Upper lobe of left lung (tissue), 6 donors: ENCODE data around the gene ATP11C. TPM values are rescaled to one million over a fixed set of nuclear protein-coding genes. Genes with fewer than 3 reads are reported as not detected.

Experiments
- ATAC-seq, 2 donors: fragments of 200-7000 bp; cut with Tn5 transposase; one replicate each; pipeline ENCODE4 v1.9.1; 2022; ENCODE audit warnings: mild to moderate bottlenecking in 2 of 2, moderate library complexity in 2 of 2; ENCODE audit not compliant: low FRiP score in 2 of 2
- DNase-seq, 2 donors: peaks; one replicate each; pipeline ENCODE4 v3.0.0-alpha.2; 2019 to 2020
- H3K27ac ChIP-seq, 4 donors: fragments of 200-600 bp; sonication (generic); one replicate each; pipeline ENCODE4 v1.5.1; 2016 to 2019
- H3K27me3 ChIP-seq, 4 donors: fragments of 200-600 bp; sonication (generic); one replicate each; pipeline ENCODE4 v1.5.1; 2017 to 2019
- H3K36me3 ChIP-seq, 4 donors: fragments of 200-600 bp; sonication (generic); one replicate each; pipeline ENCODE4 v1.5.1; 2016 to 2019
- H3K4me1 ChIP-seq, 4 donors: fragments of 200-600 bp; sonication (generic); one replicate each; pipeline ENCODE4 v1.5.1; 2018 to 2019
- H3K4me3 ChIP-seq, 4 donors: fragments of 200-600 bp; sonication (generic); one replicate each; pipeline ENCODE4 v1.5.1; 2017 to 2019; ENCODE audit warnings: mild to moderate bottlenecking in 2 of 4, moderate library complexity in 1 of 4
- H3K9me3 ChIP-seq, 4 donors: fragments of 200-600 bp; sonication (generic); one replicate each; pipeline ENCODE4 v1.5.1; 2018 to 2019
- EP300 ChIP-seq, 4 donors: sonication (generic); formaldehyde crosslinking; IDR thresholded peaks; one replicate each; pipeline ENCODE4 v1.5.1; 2017; ENCODE audit warnings: antibody characterized with exemption in 4 of 4, control low read depth in 2 of 4
- POLR2A ChIP-seq, 4 donors: fragments of 450-650 bp; IDR thresholded peaks; one replicate each; pipeline ENCODE4 v1.5.1; 2016 to 2017; ENCODE audit warnings: antibody characterized with exemption in 4 of 4, mild to moderate bottlenecking in 2 of 4
- POLR2AphosphoS5 ChIP-seq, 2 donors: sonication (generic); formaldehyde crosslinking; IDR thresholded peaks; one replicate each; pipeline ENCODE4 v1.5.1; 2017; ENCODE audit warnings: antibody characterized with exemption in 2 of 2
- WGBS, 2 donors: methylation state at CpG; one replicate each; pipeline ENCODE4 v1.1.5; 2017 to 2018; 5-methylcytosine and 5-hydroxymethylcytosine counted together
- total RNA-seq, 6 donors: library from RNA; depleted of rRNA in 4 of 6; stranded (reverse); fragments of >200 nt in 4 of 6; gene quantifications; one replicate each; pipeline versions ENCODE4 v1.1.0 to v1.2.1, GENCODE V29; 2016 to 2021
- TF ChIP-seq, protein P1 (sequence below), 6 experiments: fragments of 450-650 bp in 4 of 6; fragments of 200-600 bp in 2 of 6; sonication (generic) in 2 of 6; IDR thresholded peaks; one replicate each; pipeline ENCODE4 v1.5.1; 2016 to 2019; ENCODE audit warnings: antibody characterized with exemption in 6 of 6
- donor health status: DM: no; HTN: no; CAD: no; lungs with moderate emphysema.
- donor health status: DM: no; HTN: yes; CAD: no; lungs with severe emphysema.

ATP11C gene
- total RNA-seq, 6 donors from 2014 or later: 9.5 to 24.4 (median 15.1) TPM

DNA sequence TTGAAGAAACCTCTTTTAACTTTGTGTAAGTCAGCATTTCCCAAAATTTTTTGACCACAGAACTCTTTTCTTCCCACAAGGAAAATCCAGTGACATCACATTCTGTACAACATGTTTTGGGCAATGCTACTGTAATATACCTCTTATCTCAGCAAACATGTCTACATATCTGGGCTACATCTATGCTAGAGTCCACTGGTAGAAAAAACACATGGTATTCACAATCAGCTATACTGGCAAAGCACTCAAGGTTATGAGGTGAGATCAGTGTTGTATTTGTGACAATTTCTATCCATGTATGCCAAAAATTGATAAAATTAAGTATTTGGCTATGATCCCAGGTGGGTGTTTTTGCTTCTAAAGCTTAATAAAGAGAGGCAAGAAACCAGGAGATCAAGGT lies 98.0 kb downstream of the ATP11C start:
- Histone ChIP-seq H3K4me3 (no peak overlapping the region), H3K4me1 (peaks cover 0 to 10% (median 6%) of the 10 kb centered on the region in 4 donors), H3K27ac (no peak overlapping the region), H3K36me3 (no peaks in the 10 kb centered on the region), H3K9me3 (no peaks in the 10 kb centered on the region), H3K27me3 (no peaks in the 10 kb centered on the region)
- DNase-seq: no peak
- ATAC-seq: no peak
- TF ChIP-seq POLR2A (IDR thresholded peaks at IDR 0.05) (no peak), POLR2AphosphoS5 (IDR thresholded peaks at IDR 0.05) (no peak), EP300 (IDR thresholded peaks at IDR 0.05) (no peak)
- TF ChIP-seq, protein P1, sequence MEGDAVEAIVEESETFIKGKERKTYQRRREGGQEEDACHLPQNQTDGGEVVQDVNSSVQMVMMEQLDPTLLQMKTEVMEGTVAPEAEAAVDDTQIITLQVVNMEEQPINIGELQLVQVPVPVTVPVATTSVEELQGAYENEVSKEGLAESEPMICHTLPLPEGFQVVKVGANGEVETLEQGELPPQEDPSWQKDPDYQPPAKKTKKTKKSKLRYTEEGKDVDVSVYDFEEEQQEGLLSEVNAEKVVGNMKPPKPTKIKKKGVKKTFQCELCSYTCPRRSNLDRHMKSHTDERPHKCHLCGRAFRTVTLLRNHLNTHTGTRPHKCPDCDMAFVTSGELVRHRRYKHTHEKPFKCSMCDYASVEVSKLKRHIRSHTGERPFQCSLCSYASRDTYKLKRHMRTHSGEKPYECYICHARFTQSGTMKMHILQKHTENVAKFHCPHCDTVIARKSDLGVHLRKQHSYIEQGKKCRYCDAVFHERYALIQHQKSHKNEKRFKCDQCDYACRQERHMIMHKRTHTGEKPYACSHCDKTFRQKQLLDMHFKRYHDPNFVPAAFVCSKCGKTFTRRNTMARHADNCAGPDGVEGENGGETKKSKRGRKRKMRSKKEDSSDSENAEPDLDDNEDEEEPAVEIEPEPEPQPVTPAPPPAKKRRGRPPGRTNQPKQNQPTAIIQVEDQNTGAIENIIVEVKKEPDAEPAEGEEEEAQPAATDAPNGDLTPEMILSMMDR (IDR thresholded peaks at IDR 0.05): no peak

DNA sequence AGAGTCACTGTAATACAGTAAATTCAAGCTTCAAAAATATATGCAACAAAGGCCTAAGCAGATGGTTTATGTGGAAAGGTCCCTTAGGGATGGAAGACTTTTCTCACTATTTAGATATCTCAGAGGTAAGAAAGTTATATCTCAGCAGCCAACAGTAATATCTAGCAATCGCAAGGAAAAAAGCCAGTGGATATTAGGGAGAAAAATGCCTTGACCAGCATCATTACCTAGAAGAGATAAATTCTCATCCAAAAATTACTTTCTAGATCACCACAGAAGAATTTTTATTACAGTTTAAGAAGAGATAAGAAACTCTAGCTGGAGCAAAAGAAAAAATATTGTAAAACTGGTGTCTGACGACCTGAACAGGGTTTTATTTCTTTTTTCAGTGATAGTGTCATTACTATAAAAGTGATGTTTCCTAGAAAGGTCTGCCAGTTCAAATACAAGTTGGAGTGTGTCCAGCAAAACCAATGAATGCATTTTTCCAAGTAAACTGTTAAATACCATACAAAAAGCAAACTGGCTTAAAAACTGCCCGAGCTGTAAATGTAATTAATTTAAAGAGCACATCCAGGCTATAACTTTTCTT lies 100.0 kb downstream of the ATP11C start:
- Histone ChIP-seq H3K36me3 (no peaks in the 10 kb centered on the region), H3K4me3 (no peak overlapping the region), H3K4me1 (peaks cover 0 to 10% (median 6%) of the 10 kb centered on the region in 4 donors), H3K27ac (no peak overlapping the region), H3K9me3 (no peaks in the 10 kb centered on the region), H3K27me3 (no peaks in the 10 kb centered on the region)
- WGBS, 2 donors: 65 to 71% methylated on average over 3 of the region's 3 CpGs
- no peak for DNase-seq
- TF ChIP-seq, protein P1 (IDR thresholded peaks at IDR 0.05): no peak
- TF ChIP-seq POLR2A (IDR thresholded peaks at IDR 0.05) (no peak), EP300 (IDR thresholded peaks at IDR 0.05) (no peak), POLR2AphosphoS5 (IDR thresholded peaks at IDR 0.05) (no peak)
- no peak for ATAC-seq

DNA sequence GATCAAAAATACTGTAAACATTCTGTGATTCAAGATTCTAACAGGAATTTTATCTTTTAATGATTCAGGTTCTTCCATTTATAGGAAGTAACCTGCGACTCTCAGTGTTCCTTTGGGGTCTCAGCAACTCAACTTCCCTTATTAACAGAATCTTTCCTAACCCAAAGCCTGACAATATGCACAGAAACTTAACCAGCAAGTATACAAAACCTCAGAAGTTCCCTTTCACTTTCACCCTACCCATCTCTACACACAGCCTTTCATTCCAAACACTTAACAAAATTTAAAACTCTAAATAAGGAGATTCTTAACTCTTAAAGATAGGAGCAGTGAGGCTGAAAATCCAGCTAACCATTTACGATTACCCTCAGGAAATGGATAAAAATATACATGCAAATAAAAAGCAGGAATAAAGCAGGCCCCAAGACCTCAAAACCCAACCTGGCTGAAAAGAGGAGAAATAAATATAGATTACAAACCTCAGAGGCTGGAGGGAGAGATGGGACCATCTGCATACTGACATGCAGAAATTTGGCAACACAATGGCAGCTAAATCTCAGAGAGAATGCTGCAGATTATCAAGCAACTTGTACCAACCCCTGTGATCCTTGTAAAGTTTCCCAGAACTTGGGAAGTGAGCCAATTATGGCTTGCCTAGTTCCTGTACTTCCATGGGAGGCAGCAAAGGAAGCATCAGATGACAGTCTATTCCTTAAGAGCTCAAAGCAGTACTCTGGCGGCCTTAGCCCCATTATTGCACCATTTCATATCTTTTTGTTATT lies 101.0 kb downstream of the ATP11C start:
- Histone ChIP-seq H3K27ac (no peak overlapping the region), H3K27me3 (no peaks in the 10 kb centered on the region), H3K4me1 (peaks cover 0 to 10% (median 6%) of the 10 kb centered on the region in 4 donors), H3K4me3 (no peak overlapping the region), H3K36me3 (no peaks in the 10 kb centered on the region), H3K9me3 (no peaks in the 10 kb centered on the region)
- TF ChIP-seq POLR2A (IDR thresholded peaks at IDR 0.05) (no peak), POLR2AphosphoS5 (IDR thresholded peaks at IDR 0.05) (no peak)
- TF ChIP-seq, protein P1 (IDR thresholded peaks at IDR 0.05): no peak
- no peak for ATAC-seq
- no peak for DNase-seq
- WGBS, 2 donors: 36 to 52% methylated on average over 3 of the region's 3 CpGs

DNA sequence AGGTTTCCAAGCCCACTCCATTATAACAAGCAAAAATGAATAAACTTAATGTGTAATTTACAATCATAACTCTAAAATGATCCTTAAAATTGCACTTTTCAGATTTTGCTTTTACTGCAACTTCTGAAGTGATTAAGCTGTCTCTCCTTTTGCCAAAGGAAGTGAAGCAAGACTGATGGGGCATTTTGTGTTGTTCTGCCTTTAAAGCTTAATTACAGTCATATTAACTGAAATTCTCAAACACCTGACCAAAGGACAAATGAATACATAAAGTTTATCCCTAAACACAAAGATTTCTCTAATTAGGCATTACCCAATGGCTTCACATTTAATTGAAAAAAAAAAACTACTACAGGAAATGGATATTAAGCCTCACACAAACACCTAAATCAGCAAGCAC lies 101.8 kb downstream of the ATP11C start:
- H3K36me3 ChIP-seq: no peaks in the 10 kb centered on the region
- H3K27me3 ChIP-seq: no peaks in the 10 kb centered on the region
- TF ChIP-seq POLR2AphosphoS5 (IDR thresholded peaks at IDR 0.05): no peak
- no peak for TF ChIP-seq POLR2A (IDR thresholded peaks at IDR 0.05)
- no peak for TF ChIP-seq EP300 (IDR thresholded peaks at IDR 0.05)
- TF ChIP-seq, protein P1 (IDR thresholded peaks at IDR 0.05): no peak
- H3K4me3 ChIP-seq: no peak overlapping the region
- ATAC-seq (no peak), DNase-seq (no peak)
- H3K9me3 ChIP-seq: no peaks in the 10 kb centered on the region
- peaks cover 2 to 13% (median 9%) of the 10 kb centered on the region in 4 donors for H3K4me1 ChIP-seq
- H3K27ac ChIP-seq: no peak overlapping the region
